ENCODE results near the gene ATP5PD.
"Not testable (repeated sequence)": the region's sequence is repeated elsewhere in the genome, so short reads cannot be mapped to it uniquely, and the experiment has no call there.

The ATP5PD gene

DNA sequence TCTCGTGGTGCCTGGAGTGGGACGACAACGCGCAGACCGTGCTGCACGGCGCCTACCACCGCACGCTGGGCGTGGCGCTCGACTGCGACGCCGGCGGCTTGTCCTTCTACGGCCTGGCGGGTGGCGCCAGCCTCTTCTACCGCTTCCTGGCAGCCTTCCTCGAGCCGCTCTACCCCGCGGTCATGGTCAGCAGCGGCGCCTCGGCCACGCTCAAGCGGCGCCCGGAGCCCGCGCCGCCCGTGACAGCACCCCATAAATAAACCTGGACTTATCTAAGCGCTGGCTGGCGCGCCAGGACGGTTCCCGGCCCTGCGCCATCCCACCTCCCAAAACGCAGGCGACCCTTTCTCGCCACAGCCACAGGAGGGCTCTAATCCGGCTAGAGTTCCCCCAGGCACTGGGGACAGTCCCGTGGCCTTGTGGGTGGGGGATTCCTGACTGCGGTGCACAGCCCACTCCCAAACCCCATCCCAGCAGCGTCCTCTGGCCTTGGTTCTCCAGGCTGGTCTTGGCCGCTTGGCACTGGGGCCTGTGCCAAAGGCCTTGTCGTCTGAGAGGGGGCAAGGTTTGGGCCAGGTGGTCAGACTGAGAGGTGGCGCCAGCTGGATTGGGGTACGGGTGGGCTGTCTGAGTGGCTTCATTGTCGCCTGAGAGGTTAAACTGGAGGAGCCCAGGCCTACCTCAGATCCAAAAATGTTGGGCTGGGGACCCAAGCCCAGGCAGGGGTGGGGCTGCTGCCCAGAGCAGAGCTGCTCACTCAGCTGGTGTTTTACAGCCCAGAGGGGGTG, 30.9 kb upstream of the ATP5PD start:
- DNase-seq (ENCODE audit: low read depth in 1 of 2, low spot score in 1 of 2), result no peak

DNA sequence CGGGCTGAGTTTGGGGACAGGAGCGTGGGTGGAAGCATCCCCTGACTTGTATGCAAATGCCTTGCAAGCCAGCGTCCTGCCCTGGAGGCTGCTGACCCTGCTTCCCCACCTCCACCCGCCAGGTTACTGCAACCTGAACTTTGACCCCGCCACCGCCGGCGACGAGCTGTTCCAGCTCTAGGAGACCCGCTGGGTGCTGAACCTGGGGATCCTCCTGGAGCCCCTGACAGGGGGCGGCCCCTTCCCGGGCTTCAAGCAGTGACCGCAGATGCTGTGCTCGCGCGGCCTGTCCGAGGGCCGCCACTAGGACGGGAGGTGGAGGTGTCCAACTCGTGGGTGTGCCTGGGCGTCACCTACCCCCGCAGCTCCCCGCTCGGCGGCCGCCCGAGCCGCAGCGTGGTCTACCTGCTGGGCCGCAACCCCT, 30.3 kb upstream of the ATP5PD start:
- no peak for DNase-seq (ENCODE audit: low read depth in 1 of 2, low spot score in 1 of 2)

DNA sequence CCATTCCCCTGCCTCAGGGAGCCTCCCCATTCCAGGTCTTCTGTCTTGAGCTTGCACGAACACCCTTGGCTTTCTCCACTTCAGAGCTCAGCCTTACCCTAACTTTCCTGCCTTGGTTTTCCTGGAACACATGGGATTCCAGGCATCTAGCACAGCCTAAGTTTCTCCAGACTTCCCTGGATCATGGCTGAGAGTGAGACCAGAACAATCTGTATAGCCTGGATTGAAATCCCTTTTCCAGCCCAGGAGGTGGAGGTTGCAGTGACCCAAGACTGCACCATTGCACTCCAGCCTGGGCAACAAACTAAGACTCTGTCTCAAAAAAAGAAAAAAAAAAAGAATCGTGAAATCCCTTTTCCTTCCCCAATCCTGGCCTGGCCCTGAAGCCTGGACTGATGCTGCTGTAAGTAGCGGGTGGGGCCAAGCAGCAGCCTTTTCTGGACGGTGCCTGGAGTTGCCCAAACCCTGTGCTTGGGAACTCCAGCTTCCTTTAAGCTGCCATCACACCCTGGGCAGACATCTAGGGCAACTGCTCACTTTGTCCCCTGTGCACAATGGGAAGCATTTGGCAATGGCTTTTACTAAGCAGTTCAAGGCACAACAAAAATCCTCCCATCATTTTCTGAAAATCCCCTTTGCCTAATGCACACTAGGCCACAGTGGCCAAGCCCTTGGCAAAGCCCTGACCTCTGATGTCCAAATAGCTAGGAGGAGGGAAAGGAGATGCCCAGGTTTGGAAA, 29.0 kb upstream of the ATP5PD start:
- no peak for DNase-seq (ENCODE audit: low read depth in 1 of 2, low spot score in 1 of 2)

DNA sequence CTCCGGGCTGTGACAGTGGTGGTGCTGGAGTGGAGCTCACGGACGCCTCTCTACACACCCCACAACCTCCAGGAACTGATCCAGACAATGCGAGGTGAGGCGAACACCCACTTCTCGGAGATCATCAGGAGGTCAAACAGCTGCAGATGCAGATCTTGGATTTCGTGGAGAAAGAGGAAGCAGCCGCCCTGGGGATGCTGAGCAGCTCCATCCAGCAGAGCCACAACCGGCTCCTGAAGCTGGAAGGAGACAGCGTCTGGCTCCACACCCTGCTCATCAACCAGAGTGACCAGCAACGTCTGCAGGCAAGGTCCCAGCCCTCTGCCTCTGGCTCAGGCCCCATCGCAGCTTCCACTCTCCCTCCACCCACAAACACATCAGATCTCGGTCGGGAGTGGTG, 27.8 kb upstream of the ATP5PD start:
- no peak for DNase-seq (ENCODE audit: low read depth in 1 of 2, low spot score in 1 of 2)

DNA sequence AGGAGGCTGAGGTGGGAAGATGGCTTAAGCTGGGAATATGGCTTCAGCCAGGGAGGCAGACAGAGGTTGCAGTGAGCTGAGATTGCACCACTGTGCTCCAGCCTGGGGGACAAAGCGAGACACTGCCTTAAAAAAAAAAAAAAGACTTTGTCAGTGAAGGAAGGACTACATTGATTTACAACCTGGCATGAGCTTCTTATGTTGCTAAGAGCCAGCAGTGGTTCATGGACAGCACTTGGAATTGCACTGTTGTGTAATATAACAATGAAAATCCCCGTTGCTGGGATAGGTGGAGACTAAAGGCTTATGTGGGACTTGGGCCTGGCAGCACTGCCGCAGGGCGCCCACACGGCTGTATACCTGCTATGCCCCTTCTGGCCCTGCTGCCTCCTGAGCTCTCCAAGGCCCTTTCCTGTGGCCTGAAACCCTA, 26.9 kb upstream of the ATP5PD start:
- DNase-seq (ENCODE audit: low read depth in 1 of 2, low spot score in 1 of 2), result no peak

DNA sequence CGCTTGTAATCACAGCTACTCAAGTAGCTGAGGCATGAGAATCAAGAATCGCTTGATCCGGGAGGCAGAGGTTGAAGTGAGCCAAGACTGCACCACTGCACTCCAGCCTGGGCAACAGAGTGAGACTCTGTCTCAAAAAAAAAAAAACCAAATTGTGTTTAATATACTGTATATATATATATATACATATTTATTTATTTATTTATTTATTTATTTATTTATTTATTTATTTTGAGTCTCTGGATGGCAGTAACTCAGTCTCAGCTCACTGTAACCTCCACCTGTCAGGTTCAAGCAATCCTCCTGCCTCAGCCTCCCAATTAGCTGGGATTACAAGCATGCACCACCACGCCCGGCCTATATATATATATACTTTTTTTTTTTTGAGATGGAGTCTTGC, 26.1 kb upstream of the ATP5PD start:
- DNase-seq (ENCODE audit: low read depth in 1 of 2, low spot score in 1 of 2), result not testable (repeated sequence)

DNA sequence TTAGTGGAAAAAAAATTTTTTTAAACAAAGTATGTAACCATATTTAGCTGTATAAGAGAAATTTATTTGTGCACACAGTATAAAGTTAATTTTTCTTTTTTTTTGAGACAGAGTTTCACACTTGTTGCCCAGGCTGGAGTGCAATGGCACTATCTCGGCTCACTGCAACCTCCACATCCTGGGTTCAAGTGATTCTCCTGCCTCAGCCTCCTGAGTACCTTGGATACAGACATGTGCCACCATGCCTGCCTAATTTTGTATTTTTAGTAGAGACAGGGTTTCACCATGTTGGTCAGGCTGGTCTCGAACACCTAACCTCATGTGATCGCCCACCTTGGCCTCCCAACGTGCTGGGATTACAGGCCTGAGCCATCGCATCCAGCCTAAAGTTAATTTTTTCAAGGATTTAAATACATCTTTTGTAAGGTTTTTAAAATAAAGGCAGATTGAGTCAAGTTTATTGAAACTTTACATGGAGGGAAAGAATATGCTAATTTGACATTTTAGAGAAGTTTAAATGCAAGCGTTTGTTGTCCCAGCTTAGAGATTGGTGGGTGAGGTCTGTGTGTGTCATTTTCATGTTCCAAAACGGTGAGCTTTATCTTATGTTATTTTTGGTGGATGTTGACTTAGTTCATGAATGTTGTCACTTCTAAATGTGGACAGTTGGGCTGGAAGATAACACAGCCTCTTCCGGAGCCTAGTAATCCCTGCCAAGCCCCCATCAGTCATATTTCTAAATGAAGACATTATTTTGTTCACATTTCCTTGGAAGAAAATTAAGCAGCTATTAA, 24.9 kb upstream of the ATP5PD start:
- DNase-seq (ENCODE audit: low read depth in 1 of 2, low spot score in 1 of 2), result not testable (repeated sequence)

DNA sequence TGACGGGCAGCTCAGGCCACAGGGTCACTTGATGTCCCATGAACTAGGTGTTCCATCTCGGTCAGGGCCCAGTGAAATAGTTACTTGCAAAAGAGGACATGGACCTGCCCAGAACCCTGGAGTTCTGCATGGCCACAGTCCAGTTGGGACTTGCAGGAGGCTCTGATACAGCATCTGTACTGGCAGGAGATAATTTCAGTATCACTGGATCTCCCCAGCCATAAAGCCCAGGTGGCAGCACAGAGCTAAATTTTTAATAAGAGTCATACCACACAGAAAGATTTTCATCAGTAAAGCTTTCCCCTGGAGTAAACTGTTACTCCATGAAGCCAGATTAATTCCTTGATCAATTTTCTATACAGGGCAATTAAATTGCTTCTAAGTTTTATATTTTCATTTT, 23.0 kb upstream of the ATP5PD start:
- no peak for DNase-seq (ENCODE audit: low read depth in 1 of 2, low spot score in 1 of 2)

DNA sequence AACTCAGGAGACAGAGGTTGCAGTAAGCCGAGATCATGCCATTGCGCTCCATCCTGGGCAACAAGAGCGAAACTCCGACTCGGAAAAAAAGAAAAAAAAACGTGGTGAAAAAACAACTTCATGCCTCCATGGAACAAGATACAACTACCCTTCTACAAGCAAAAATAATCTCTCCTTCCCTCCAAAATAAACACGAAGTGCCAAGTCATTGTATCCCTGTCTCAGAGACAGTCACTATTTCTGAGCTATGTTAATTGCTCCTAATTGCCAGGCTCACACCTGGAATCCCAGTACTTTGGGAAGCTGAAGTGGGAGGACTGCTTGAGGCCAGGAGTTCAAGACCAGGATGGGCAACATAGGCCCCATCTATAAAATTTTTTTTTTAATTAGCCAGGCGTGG, 22.0 kb upstream of the ATP5PD start:
- DNase-seq (ENCODE audit: low read depth in 1 of 2, low spot score in 1 of 2), result no peak

DNA sequence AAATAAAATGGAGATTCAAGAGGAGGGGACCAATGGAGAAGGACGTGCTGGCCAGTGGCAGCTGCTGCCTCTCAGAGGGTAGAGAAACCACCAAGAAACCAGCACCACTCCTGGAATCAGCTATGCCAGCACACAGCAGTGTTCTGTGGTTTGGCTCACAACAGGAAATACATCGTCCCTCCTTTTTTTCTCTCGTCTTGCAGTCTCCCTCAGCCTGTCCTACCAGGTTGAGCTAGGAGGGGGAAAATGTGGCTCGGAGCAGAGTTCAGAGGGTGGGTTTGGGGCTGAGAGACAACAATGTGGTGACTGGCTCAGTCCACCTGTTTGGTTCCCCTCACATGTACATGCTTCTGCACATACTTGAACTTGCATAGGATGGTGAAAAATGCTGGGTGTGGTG, 21.1 kb upstream of the ATP5PD start:
- no peak for DNase-seq (ENCODE audit: low read depth in 1 of 2, low spot score in 1 of 2)

DNA sequence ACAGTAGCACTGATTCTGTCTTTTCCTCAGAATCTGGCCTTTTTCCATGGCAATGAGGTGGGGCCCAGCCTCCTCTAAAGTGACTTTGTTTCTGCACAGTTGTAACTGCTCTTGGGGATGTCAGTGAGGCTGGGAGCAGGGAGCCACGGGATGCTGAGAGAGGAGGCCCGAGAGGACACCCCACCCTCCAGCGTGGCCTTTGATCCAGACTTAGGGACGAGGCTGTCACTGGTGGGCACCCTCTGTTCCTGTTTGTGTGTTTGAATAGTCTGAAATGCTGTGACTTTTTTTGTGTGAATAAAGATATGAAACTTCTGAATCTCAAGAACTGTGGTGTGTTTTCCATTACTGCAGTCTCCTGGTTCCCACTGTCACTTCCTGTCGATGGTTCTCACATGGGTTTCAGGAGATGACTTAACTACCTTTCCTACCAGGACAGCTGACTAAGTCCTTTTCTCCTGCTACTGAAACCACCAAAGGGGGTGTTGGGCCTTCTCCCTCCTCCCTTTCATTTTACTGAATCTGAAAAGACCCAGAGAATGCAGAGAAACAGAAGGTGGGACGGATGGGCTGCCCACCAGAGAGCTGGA, 18.9 kb upstream of the ATP5PD start:
- peak in 1 of 2 donors; percentile 30 for DNase-seq (ENCODE audit: low read depth in 1 of 2, low spot score in 1 of 2)

DNA sequence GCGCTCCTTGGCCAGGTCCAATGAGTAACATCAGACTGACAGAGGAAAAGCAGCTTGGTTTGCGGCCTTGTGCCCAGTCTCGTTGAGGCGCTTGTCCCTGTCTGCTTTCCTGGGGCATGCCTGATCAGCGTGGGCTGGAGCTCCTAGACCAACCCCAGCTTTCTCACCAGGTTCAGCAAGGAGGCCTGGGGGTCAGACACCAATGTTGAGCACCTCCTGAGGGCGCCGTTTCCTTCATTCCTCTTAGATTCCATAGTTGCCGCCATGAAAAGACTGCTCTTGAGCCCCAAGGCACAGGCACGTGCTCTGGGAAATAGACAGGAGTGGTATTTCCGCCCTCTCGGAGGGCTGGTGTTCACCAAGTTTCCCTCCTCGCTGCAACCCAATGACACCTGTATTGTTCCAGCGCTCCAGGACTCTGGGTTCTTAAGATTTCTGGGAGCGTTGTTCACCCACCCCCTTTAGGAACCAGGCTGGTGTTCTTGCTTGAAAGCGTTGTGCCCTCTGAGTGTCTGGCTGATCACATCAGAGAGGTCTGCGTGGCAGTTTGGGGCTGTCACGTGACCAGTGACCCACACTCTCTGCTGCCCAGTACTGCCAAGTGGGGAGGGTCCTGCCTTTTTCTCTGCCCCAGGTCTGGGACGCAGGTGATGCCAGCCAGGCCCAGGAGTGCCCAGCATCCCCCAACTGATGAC, 18.2 kb upstream of the ATP5PD start:
- DNase-seq (ENCODE audit: low read depth in 1 of 2, low spot score in 1 of 2), result no peak

DNA sequence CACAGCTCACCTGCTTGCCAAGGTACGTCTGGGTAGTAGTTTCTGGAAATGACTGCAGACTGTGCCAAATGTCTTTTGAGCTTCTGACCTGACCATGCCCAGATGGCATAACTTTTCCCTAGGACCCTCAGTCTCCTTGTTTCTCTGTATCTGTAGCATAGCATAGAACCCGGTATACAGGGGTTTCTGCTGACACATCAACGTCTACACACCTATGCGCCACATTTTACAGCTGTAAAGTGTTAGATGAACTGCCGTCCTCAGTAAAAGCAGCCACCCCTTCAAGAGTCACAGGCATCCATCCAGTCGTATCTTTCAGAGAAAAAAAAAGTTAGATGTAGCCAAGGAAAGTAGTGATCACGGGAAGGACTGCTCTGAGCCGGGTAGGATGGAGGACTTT, 17.7 kb upstream of the ATP5PD start:
- DNase-seq (ENCODE audit: low read depth in 1 of 2, low spot score in 1 of 2), result no peak

DNA sequence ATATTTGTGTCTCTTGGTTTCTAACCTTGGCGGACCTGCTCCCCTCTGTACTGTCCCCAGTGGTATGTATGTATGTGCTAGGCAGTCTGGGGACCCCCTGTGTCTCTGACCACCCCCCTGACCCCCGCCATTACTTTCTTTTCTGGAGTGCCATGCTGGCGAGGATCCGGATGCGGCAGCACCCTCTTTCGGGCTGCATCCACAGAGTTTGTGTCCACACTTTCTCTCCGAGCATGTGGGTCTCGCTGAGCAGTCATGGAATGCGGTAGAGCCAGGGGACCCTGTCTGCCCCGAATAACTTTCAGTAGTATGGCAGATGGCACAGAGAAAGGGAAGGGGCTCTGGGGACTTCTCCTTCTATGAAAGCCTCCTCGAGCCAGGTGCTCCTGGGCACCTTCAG, 17.3 kb upstream of the ATP5PD start:
- DNase-seq (ENCODE audit: low read depth in 1 of 2, low spot score in 1 of 2), result no peak

DNA sequence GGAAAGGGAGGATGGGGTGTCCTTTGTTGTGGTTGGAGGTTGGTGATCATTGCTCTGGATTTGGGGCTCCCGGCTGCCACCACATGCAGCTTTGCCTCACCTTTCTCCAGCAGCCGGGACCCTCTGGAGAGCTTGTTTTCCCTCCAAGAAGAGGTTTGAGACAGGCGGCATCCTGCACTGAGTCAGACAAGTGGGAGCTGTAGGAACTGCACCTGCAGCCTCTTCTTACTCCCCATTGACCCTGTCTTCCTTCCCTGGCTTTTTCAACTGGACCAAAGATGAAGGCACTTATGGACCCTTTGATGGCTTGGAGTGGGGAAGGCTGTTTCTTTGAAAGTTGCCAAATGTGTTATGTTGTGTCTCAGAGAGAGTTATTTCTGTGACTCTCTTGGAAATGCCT, 16.9 kb upstream of the ATP5PD start:
- no peak for DNase-seq (ENCODE audit: low read depth in 1 of 2, low spot score in 1 of 2)

DNA sequence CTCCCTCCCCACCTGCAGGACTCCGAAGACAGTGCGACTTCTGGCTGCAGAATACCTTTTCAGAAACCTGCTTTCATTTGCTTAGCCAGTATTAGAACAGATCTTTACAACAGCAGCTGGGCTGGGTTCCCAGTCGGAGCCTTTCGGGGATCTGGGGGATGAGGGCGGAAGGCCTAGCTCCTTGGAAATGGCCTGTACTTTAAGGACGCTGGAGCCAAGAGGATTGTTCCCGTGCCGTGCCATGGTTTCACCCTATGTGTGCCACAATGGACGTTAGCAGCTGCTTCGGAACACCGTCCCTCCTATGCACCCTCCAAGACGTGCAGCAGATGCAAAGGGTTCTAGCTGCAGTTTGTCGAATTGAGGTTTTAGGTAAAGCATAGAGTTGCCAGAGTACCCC, 16.4 kb upstream of the ATP5PD start:
- DNase-seq (ENCODE audit: low read depth in 1 of 2, low spot score in 1 of 2), result no peak

DNA sequence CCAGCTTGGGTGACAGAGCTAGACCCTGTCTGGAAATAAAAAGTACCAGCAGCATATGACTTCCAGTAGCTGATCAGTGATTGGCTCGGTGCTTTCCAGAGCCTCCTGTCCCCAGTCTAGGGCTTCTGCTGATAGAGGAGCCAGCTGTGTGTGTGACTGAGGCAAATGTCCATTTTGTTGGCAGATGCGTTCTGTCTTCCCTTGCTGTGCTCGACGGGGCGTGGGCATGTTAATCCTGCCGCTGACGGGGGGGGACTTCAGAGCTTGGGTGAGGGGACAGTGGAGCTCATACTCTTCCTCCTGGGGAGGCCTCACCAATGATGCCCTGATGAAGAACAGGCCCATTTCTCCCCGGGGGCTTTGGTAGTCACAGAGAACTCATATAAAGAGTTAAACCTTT, 14.8 kb upstream of the ATP5PD start:
- no peak for DNase-seq (ENCODE audit: low read depth in 1 of 2, low spot score in 1 of 2)

DNA sequence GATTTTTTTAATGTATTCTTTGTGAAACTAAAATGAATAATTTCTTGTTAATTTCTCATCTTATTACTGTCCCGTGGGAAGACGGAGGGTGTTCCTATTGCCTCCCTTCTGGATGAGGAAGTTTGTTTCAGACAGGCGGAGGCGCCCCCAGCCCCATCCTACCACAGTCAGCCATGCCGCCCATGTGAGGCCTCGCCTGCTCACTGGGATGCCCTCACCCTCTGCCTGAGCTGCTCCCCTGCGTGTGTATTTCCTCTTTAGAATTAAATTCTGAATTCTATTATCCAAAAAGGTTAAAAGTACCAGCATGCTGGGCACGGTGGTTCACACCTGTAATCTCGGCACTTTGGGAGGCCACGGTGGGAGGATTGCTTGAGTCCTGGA, 14.3 kb upstream of the ATP5PD start:
- no peak for DNase-seq (ENCODE audit: low read depth in 1 of 2, low spot score in 1 of 2)

DNA sequence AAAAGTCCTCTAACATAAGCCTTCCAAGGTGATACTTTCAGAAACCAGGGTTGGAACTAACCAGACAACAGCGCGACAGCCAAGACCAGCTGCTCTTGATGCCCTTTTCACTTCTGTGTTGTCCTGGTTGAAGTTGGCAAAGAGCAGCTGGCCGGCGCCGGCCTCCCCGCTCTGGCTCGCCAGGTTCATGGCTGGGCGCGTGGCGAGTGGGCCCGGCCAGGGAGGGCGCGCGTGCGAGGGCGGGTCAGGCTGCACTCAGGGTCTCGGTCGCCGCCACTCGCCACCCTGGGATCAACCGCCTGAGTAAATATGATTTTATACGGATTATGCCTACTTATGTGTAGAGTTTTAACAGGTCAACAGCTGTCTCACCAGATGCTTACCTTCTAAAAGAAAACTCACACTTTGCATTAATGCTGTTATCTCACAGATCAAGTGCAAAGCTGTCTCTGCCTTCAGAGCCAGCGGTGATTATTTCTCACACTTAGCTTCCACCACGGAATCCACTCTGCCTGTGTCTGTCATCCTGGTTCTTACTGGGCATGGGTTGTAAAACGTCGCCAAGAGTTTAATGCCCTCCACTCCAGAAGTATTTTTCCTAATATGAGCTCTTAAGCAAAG, 13.8 kb upstream of the ATP5PD start:
- DNase-seq (ENCODE audit: low read depth in 1 of 2, low spot score in 1 of 2), result no peak

All from activated CD4-positive, alpha-beta T cell treated with anti-CD3 and anti-CD28 coated beads, Interleukin-2, amount 50 U/mL, for 24 hours (primary cell).